Measurements from ENCODE around the gene ADRM1.

The ADRM1 gene

DNA sequence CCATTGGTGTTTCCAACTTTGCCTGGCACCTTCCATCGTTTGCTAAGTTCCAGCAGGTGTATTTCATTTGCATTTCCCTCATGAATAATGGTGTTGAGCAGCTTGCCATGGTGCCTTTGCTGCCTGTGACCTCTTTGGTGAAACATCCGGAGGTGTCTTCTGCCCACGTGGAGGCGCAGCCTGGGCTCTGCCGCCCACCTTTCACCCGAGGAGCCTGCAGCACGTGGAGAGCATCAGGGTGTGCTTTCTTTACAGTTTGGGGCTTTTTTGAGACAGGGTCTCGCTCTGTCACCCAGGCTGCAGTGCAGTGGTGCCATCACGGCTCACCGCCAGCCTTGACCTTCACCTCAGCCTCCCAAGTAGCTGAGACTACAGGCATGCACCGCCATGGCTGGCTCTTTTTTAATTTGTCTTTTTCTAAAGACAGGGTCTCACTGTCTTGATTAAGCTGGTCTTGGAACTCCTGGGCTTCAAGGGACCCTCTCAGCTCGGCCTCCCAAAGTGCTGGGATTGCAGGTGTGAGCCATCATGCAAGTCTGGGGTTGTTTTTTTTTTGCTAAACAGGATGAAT is 3.0 kb upstream of the ADRM1 start:
- DNase-seq, result no peak

DNA sequence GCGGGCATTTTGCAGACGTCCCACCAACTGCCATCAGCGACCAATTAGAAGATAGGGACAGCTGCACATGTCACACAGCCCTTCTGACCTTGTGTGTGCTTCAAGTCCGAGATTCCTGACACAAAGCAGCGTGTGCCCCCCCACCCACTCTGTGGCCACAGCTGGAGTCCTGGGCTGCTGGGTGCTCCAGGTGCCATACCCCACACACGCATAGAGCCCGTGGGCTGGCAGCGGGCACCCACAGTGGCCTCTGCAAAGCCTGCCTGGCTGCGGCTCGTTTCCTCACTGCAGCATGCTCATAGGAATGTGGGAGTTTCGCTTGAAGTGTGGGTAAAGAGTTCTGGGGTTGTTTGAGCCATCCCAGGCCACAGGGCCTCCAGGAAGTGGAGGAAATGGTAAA is 2.5 kb upstream of the ADRM1 start:
- DNase-seq, result no peak

DNA sequence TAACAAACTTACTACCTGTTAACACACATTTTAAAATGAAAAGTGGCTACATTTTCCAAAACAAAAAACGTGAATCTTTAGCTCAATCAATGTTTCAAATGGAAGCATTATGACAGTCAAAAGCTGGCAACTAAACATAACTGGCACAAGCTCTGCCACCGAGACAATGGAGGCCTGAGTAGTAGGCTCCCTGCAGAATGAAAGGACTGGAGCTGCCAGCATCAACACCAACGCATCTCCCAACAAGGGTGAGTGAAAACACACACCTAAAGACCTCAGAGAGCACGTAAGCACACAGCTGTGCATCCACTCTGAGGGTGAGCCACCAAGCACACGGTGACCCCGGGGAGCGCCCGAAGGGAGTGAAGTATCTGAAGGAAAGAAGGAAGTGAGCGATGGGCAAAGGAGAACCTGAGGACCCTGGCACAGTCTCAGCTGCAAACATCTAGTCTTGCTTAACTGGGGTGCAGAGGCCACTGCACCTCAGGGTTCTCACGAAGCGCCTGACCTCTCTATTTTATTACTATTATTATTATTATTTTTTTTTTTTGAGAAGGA is 1.6 kb upstream of the ADRM1 start:
- no peak for DNase-seq

DNA sequence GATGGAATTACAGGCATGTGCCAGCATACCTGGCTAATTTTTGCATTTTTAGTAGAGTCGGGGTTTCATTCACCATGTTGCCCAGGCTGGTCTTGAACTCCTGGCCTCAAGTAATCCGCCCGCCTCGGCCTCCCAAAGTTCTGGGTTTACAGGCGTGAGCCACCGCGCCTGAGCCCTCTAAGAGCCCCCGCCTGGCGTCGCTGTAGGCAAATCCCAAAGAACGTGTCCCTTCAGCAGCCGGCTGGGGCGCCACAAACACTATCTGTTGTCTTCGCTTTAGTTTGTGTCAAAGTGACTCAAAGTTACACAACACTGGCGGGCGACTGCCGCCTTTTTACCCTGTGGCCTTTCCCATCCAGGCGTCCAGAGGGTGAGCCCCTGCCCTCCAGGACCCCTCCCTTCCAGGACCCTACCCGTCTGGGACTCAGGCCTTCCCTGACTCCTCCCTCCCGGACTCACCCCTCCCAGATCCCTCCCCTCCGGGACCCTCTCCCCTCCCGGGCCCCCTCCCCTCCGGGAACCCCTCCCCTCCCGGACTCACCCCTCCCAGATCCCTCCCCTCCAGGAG is 940 bp upstream of the ADRM1 start:
- peak; percentile 89 for DNase-seq

DNA sequence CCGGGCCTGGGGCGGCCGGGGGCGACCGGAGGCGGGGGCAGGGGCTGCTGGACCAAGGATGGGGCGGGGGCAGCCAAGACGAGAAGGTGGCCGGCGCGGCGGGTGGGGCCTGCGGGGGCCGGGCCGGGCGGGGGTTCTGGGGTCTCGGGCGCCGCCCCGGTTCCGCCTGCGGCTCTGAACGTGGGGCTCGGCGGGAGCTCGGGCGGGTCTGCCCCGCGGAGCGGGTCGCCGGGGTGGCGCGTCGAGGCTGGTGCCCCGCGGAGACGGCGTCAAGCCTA is 204 bp downstream of the ADRM1 start:
- no peak for DNase-seq

DNA sequence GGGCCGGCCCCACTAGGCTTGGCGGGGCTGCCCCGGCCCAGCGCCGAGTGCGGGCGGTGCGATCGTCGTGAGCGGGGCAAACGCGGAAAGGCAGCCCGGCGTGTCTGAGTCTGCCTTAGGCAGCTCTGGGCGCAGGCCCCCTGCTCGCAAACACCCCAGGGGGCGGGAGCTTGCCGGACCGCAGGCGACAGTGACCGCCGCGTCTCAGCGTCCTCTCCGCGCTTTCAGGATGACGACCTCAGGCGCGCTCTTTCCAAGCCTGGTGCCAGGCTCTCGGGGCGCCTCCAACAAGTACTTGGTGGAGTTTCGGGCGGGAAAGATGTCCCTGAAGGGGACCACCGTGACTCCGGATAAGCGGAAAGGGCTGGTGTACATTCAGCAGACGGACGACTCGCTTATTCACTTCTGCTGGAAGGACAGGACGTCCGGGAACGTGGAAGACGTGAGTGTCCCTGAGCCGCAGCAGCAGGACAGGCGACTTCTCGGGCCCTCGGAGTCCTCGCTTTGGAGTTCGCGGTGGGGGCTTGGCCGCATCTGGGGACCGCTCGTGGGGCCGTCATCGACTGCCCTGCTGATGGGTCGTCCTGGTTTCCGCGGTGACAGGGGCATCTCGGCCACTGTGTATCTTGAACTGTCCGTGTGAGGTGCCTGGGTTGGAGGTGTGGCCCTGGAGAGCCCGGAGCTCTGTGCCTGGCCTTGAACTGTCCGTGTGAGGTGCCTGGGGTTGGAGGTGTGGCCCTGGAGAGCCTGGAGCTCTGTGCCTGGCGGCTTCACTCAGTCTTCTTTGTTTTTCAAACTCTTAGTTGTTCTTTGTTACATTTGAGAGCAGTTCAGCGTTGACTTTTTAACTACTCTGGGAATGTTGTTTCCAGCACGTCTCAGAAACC is 786 bp downstream of the ADRM1 start:
- DNase-seq, result no peak

DNA sequence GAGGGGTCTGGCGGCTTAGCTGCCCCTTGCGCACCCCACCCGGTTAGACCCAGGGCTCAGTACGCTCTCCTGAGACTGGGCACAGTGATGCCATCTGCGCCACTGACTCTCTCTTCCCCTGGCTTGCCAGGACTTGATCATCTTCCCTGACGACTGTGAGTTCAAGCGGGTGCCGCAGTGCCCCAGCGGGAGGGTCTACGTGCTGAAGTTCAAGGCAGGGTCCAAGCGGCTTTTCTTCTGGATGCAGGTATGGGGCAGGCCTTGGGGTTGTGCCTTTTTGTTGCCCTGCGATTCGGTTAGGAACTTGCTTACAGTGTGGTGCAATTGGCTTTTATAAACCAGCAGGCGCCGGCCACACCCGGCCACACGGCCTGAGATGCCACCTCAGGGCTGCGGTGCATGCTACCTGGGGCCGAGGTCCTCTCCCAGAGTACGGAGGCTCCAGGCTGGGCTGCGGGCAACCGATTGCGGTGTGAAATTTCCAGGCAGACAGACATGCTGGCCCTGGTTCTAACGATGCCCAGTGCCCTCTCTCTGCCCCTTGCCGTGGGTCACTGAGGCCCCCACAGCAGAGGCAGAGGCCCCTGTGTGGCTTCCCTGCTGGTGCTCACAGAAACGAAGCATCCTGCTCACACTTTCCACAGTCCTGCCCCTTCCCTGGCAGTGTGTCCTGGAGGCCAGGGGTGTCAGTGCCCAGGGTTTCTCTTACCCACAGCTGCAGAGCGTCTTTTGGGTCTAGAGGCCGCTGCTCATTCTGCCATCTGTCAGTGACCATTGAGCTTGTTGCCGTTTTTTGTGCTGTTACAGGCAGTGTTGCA is 1.7 kb downstream of the ADRM1 start:
- DNase-seq, result no peak

DNA sequence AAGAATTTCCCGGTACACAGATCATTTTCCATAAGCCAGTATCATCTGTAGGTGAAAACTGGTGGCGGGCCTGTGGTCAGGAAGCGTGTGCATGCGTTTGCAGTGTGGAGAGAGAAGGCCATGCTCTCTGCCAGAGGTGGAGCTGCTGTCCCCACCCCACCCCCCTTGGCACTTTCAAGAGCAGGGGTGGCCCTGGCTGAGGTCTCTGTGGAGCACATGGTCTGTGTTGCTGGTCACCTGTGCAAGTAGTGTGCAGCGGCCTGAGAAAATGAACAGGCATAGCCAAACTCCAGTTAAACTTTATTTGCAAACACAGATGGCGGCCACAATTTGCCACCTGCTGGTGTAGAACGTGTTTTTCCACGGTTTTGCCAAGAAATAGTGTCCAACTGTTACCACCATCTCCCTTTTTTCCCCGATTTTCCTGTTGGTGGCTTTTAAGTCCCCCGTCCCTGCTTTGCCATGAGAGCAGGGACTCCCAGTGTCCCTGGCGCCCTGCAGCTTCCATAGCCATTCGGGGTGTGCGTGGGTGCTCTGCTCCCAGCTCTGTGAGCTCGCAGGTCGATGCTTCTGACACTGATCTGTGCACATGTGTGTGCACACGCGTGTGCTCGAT is 2.5 kb downstream of the ADRM1 start:
- no peak for DNase-seq

DNA sequence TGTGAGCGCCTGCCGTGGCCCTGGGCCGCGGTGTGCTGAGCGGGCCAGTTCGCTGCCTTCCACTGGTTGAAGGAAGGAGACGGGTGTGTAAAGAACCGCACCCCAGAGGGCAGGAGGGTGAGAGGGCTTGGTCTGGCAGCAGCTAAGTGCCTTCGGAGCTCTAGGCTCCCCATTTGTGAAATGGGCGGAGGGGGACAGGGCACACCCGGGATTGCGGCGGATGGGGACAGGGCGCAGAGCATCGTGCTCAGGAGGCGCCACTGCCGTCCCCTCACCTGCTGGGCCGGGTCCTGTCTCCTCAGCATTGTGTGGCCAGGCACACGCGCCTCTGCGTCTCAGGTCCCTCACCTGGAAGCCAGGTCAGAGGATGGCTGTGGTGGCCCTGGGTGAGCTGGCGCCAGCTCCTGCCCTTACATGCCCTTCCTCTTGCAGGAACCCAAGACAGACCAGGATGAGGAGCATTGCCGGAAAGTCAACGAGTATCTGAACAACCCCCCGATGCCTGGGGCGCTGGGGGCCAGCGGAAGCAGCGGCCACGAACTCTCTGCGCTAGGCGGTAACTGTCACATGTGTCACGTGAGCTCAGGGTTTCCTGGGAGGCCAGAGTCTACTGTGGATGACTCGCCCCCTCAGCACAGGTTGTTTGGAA is 3.1 kb downstream of the ADRM1 start:
- no peak for DNase-seq

DNA sequence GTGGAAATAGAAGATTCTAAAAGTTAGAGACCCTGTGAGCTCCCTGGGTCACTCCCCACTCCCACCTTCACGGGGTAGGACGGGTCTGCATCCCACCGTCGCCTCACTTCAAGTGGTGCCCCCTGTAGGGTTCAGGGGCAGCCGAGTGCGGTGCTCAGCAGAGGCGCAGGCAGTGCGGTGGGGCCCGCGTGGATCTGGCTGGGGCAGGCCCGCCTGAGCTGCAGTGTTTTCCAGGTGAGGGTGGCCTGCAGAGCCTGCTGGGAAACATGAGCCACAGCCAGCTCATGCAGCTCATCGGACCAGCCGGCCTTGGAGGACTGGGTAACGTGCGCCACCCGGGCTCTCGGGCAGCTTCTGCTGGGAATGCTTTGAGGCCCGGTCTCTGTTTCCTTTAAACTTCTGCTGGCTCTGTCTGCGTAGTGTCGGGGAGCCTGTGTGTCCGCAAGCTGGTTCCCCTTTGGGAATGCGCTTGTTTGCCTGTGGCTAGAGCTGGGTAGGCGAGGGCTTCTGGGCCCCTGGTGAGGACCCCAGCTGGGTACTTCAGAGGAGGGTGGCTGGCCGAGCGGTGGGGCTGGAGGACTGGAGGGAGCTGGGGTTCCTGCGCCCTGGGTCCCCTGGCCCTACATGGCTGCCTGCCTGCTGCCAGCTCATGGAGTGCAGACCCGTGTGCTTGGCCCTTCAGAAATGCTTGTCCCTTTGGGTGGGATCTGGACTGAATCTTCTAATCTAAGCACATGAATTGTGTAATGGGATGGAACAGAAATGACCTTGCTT is 3.8 kb downstream of the ADRM1 start:
- DNase-seq, result no peak

DNA sequence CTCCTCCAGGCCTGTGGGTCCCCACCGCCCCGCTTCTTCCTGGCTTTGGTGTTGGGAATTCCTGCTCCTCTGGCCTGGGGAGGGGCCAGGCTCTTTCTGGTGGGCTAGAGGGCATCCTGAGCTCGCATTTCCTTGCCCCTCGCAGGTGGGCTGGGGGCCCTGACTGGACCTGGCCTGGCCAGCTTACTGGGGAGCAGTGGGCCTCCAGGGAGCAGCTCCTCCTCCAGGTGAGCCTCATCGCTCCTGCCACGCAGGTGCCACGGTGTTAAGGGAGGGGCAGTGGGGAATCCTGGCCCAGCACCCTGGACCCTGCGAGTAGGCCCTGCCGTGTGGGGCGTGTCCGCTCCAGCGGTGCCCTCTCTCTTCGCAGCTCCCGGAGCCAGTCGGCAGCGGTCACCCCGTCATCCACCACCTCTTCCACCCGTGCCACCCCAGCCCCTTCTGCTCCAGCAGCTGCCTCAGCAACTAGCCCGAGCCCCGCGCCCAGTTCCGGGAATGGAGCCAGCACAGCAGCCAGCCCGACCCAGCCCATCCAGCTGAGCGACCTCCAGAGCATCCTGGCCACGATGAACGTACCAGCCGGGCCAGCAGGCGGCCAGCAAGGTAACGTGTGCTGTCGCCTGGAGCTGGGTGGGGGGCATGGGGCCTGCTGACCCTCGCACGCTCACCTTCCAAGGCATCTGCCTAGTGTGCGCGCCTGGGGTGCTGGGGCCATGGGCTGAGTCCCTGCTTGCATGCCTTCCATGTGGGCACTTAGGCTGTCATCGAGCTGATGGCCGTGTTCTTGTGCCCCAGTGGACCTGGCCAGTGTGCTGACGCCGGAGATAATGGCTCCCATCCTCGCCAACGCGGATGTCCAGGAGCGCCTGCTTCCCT is 4.7 kb downstream of the ADRM1 start:
- no peak for DNase-seq

DNA sequence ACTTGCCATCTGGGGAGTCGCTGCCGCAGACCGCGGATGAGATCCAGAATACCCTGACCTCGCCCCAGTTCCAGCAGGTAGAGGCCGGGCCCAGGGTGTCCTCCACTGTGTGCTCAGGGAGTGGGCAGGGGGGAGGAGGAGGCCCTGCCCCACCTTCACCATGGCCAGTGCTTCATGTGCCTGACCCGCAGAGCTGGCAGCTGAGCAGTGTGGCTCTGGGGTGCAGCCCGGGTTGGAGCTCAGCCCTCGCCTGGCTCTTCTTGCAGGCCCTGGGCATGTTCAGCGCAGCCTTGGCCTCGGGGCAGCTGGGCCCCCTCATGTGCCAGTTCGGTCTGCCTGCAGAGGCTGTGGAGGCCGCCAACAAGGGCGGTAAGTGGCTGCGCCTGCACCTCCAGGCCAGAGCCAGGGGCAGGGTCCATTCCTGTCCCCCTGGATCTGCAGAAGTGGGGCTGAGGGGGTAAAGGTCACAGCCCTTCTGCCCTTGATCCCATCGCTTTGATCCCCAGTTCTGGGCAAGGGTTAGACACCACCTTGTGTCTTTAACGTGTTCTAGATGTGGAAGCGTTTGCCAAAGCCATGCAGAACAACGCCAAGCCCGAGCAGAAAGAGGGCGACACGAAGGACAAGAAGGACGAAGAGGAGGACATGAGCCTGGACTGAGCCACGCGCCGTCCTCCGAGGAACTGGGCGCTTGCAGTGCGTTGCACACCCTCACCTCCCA is 5.5 kb downstream of the ADRM1 start:
- DNase-seq, result no peak

DNA sequence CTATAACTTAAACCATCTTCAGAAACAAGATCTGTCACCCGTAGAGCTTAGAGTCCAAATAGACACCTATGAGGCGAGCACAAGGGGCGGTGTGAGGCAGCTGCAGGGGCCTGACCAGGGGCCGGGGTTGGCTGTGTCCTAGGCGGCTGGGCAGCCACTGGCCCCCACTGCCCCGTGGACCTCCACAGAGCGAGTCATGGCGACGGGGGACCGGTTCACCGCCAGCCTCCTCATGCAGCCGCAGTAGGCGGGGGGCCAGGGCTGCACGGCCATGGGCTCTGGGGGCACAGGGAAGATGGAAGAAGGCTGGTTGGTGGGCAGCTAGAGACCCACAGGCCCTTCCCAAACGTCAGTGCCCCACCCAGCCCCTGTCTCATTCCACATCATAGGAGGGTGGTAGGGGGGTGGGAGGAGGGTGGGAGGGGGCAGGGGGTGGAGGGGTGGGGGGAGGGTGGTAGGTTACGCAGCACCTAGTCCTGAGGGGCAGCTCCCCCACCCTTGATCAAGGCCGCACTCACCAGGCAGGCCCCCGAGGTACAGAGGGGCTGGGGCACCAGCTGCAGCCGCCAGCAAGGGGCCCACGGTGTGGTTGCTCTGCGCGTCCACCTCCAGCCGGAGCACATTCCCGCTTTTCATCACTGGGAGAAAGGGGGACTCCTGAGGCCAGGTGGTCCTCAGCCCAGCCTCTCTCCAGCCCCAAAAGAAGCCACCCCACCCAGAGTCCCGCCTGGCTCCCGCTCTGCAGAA is 6.6 kb downstream of the ADRM1 start:
- no peak for DNase-seq

DNA sequence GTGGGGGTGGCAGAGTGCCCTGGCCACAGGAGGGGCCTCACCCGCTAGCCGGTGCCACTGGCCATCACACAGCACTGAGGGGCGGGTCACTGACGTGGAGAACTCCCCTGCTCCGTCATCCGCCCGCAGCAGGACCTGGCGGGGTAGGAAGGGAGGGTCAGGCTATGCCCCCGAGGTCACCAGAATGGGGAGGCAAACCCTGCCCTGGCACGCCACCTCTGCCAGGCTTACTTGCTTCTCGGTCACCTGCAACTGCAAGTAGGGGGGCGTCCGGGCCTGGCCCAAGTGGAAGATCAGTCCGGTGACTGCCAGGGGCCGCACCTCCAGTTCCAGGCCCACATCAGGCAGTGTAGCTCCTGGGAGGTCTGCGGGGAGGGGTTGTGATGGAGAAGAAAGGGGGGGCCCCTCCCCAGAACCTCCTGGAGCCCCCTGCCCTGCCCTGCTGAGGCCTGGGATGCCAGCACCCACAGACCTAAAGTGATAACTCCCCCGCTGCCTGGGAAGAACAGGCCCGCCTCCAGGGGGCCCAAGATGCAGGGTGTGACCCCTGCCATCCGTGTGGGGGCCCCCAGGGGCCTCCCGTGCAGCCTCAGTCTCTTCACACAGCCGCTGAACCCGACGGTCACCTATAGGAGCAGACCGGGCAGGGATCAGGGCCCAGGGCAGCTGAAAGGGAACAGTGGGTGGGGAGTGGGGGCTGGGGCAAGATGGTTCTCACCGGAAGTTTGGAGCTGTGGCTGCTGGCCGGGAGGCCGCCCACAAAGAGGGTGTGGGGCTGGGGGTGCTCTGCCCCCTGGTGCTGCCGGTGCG is 7.4 kb downstream of the ADRM1 start:
- DNase-seq, result no peak

DNA sequence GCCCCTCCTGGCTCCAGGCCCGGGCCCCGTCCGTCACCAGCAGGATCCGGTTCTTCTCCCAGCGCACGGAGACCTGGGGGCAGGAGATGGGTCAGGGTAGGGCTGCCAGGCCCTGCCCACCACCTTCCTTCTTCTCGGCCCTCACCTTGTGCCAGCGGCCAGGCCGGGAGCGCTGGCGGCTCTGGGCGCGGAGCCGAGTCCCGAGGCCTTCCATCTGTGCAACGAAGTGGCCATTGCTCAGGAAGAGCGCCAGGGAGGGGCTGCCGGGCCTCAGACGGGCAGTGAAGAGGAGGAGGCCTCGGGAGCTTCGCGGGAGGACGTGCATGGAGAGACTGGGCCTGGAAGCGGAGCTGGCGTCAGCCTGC is 7.9 kb downstream of the ADRM1 start:
- DNase-seq, result no peak

DNA sequence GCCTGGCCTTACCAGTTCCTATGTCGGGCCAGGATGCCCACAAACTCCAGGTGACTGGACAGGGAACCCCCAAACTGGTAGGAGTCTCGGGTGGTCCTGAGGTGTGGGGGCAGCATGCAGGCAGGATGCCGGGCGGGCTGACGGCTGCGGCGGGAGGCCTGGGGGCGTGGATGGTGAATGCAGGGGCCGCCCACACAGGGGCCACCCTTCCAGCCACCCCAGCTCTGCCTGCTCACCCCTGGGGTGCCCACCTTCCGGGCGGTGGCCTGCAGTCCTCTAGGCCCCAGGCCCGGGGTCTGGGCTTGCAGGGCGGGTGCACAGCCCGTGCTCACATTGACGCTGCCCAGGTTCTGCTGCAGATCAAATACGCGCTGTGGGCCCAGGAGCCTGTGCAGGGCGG is 8.4 kb downstream of the ADRM1 start:
- DNase-seq, result no peak

DNA sequence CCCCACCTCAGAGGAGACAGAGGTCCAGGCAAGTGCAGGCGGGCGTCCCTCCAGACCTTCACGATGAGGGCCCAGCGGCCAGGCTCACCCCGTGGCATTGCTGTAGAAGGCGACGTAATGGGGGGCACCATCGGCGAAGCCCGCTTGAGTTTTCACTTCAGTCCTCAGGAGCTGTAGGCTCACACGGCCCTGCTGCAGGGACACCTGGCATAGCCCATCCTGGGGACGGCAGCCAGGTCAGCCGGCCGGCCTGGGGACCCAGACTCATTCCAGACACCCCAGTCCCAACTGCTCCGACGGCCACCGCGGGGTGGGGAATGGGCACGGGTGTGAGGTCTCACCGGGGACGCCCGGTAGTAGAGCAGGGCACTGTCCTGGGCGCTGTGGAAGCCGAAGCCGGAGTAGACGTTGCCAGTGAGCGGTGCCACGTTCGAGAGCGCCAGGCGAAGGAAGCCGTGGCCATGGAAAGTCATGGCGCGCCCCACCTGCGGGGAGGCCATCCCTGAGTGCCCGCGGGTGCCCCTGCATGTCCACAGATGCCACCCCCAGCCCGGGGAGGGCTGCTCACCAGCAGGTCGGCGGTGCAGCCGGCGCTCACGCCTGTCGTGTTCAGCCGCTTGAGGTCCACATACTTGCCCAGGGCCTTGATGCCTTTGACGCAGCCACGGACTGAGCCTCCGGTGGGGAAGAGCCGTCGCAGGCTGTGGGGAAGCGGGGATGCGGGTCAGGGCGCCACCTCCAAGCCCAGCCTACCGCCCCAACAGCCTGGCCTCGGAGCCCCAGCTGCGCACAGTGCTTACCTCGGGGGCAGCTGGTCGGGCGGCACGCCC is 9.2 kb downstream of the ADRM1 start:
- DNase-seq, result no peak

DNA sequence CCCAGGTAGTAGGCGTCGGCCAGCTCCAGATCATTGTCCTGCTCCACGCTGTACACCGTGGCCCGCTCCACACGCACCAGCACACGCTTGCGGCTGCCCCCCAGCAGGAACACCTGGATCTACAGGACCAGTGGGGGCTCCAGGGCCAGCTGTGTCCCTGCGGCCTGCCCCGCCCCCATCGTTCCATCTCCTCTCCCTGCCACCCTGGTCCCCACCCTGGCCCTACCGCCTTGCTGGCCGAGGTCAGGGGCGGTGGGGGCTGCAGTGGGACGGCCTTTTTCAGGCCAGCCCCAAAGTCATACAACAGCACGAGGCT is 9.8 kb downstream of the ADRM1 start:
- DNase-seq, result no peak

Measured in fibroblast of upper back skin (primary cell).